HCT116 (cell line): ENCODE measurements around the gene CACNB2. TPM values are rescaled to one million over a fixed set of nuclear protein-coding genes. Genes with fewer than 3 reads are reported as not detected.
A peak's percentile ranks its signal among the peaks of the same experiment; 100 is the strongest.

Source experiments
- ATAC-seq: fragments of 200-7000 bp; cut with Tn5 transposase; 2 replicates; pipeline ENCODE4 v1.9.1; 2020; ENCODE audit warnings: mild to moderate bottlenecking, moderate library complexity
- BruUV-seq: library from RNA; stranded (reverse); fragments of 400-500 nt; replicated peaks from 2 replicates; lab custom pipeline; 2021; lab: Mats Ljungman, UMichigan
- CTCF ChIA-PET: fragments of 300-600 bp; sonication (Branson Sonifier 250); formaldehyde crosslinking; loops from one replicate; lab custom pipeline; 2021; ENCODE audit warnings: antibody characterized with exemption; lab: Charles Lee
- POLR2A ChIA-PET: fragments of 300-600, 350-600 bp; sonication (Branson Sonifier 250); formaldehyde crosslinking; loops from one replicate; lab custom pipeline; 2021; ENCODE audit warnings: antibody characterized with exemption; lab: Charles Lee
- RAD21 ChIA-PET, 2 experiments: fragments of 300-600 bp; sonication (Branson Sonifier 250); formaldehyde crosslinking; loops; one replicate each; lab custom pipeline; 2023; ENCODE audit warnings: low total read pairs in 2 of 2; ENCODE audit not compliant: uncharacterized antibody in 2 of 2, unreplicated experiment in 2 of 2, low non-redundant PET in 1 of 2; lab: Charles Lee
- DNase-seq: peaks from one replicate; pipeline ENCODE4 v3.0.0-alpha.2; 2010; ENCODE audit warnings: low read depth, low spot score
- H2AFZ ChIP-seq: fragments of 200-600 bp; shearing (Covaris generic), sonication (generic); 2 replicates; pipeline ENCODE4 v1.6.1; 2017; ENCODE audit warnings: low read depth, mixed run types, mixed read lengths, antibody characterized with exemption, low read length; ENCODE audit not compliant: poor library complexity, severe bottlenecking
- H3K27ac ChIP-seq: 2 replicates; pipeline ENCODE4 v1.5.1; 2012; ENCODE audit warnings: low read depth, low read length
- H3K27me3 ChIP-seq: fragments of 200-600 bp; sonication (generic); 2 replicates; pipeline ENCODE4 v1.6.1; 2016; ENCODE audit warnings: mixed run types, low read length, mixed read lengths; ENCODE audit not compliant: insufficient read depth
- H3K36me3 ChIP-seq, 2 experiments: fragments of 200-500 bp in 1 of 2; fragments of 200-600 bp in 1 of 2; sonication (Bioruptor generic) in 1 of 2; sonication (generic) in 1 of 2; 2 replicates each; pipeline versions ENCODE4 v1.5.1 to v1.6.1; 2014 to 2016; ENCODE audit warnings: low read length in 2 of 2, inconsistent platforms in 1 of 2, mixed read lengths in 1 of 2, mixed run types in 1 of 2; ENCODE audit not compliant: insufficient read depth in 2 of 2, control insufficient read depth in 1 of 2
- H3K4me1 ChIP-seq, 2 experiments: fragments of 200-600 bp in 1 of 2; sonication (generic) in 1 of 2; 2 replicates each; pipeline versions ENCODE4 v1.5.1 to v1.6.1; 2012 to 2017; ENCODE audit warnings: low read length in 2 of 2, inconsistent platforms in 1 of 2, mild to moderate bottlenecking in 1 of 2, mixed read lengths in 1 of 2, mixed run types in 1 of 2, moderate library complexity in 1 of 2; ENCODE audit not compliant: insufficient read depth in 2 of 2, control insufficient read depth in 1 of 2
- H3K4me2 ChIP-seq: fragments of 200-600 bp; sonication (generic); 2 replicates; pipeline ENCODE4 v1.6.1; 2017; ENCODE audit warnings: mixed run types, low read length, mixed read lengths
- H3K4me3 ChIP-seq, 2 experiments: fragments of 200-600 bp in 1 of 2; sonication (generic) in 1 of 2; replicated peaks in 1 of 2; 2 replicates each; pipeline ENCODE4 v1.5.1; 2011 to 2016; ENCODE audit warnings: low read length in 2 of 2, control low read depth in 1 of 2, low read depth in 1 of 2, mild to moderate bottlenecking in 1 of 2, mixed read lengths in 1 of 2, mixed run types in 1 of 2
- H3K79me2 ChIP-seq: fragments of 200-600 bp; sonication (generic); 2 replicates; pipeline ENCODE4 v1.6.1; 2017; ENCODE audit warnings: mild to moderate bottlenecking, mixed run types, low read length, moderate library complexity, mixed read lengths; ENCODE audit not compliant: insufficient read depth
- H3K9ac ChIP-seq: fragments of 200-600 bp; sonication (generic); 2 replicates; pipeline ENCODE4 v1.6.1; 2016; ENCODE audit warnings: low read length, mixed read lengths
- H3K9me2 ChIP-seq: fragments of 200-600 bp; sonication (generic), shearing (Covaris generic); 2 replicates; pipeline ENCODE4 v1.6.1; 2017; ENCODE audit warnings: mixed run types, mild to moderate bottlenecking, moderate library complexity; ENCODE audit not compliant: insufficient read depth
- H3K9me3 ChIP-seq, 2 experiments: fragments of 200-500 bp in 1 of 2; fragments of 200-600 bp in 1 of 2; sonication (Bioruptor generic) in 1 of 2; sonication (generic) in 1 of 2; 2 replicates each; pipeline ENCODE4 v1.6.1; 2014 to 2017; ENCODE audit warnings: low read length in 2 of 2, mixed read lengths in 2 of 2, inconsistent platforms in 1 of 2, low read depth in 1 of 2, mild to moderate bottlenecking in 1 of 2, mixed run types in 1 of 2, moderate library complexity in 1 of 2; ENCODE audit not compliant: control insufficient read depth in 1 of 2, insufficient read depth in 1 of 2
- H4K20me1 ChIP-seq: fragments of 200-600 bp; sonication (generic), shearing (Covaris generic); 2 replicates; pipeline ENCODE4 v1.6.1; 2017; ENCODE audit warnings: mixed run types, mild to moderate bottlenecking, moderate library complexity; ENCODE audit not compliant: insufficient read depth
- ATF3 ChIP-seq: IDR thresholded peaks from 2 replicates; pipeline ENCODE4 v1.6.1; 2012
- EGR1 ChIP-seq: IDR thresholded peaks from 2 replicates; pipeline ENCODE4 v1.6.1; 2012; ENCODE audit warnings: low read depth
- ELF1 ChIP-seq: IDR thresholded peaks from 2 replicates; pipeline ENCODE4 v1.6.1; 2012; ENCODE audit warnings: low read depth, borderline replicate concordance
- RAD21 ChIP-seq: IDR thresholded peaks from 2 replicates; pipeline ENCODE4 v1.6.1; 2012; ENCODE audit warnings: low read depth, mild to moderate bottlenecking
- intact Hi-C: fragments of 100-400 bp; cut with micrococcal nuclease; formaldehyde crosslinking; loops from 2 replicates; pipeline ENCODE4 v1.10.0; 2022
- total RNA-seq: library from RNA; stranded (reverse); gene quantifications from one replicate; pipeline ENCODE4 v1.2.1, GENCODE V29; 2021; ENCODE audit not compliant: unreplicated experiment
- TF ChIP-seq, protein P1 (sequence below), 3 experiments: fragments of 200-600 bp in 1 of 3; sonication (generic) in 1 of 3; IDR thresholded peaks in 2 of 3; conservative IDR thresholded peaks in 1 of 3; 2 replicates each; pipeline ENCODE4 v1.5.1; 2012 to 2017; ENCODE audit warnings: low read depth in 2 of 3, low read length in 2 of 3, antibody characterized with exemption in 1 of 3, borderline replicate concordance in 1 of 3, control low read depth in 1 of 3, mild to moderate bottlenecking in 1 of 3, mixed read lengths in 1 of 3, mixed run types in 1 of 3, moderate library complexity in 1 of 3; ENCODE audit not compliant: insufficient read depth in 1 of 3

Gene CACNB2
- total RNA-seq, 1 experiment from 2014 or later: 0.71 TPM

GRCh38 chr10:18312374-18313139 lies 172.3 kb downstream of the CACNB2 start:
- intact Hi-C loops: loop anchor here (2.0 kb wide), 1 partner anchor 464 kb away; no protein-coding TSS in a partner anchor
- Histone ChIP-seq H3K9me2 (no peaks in the 10 kb centered on the region), H3K27me3 (no peaks in the 10 kb centered on the region), H3K4me3 (no peak overlapping the region), H3K27ac (no peak overlapping the region), H2AFZ (peak overlapping the region; percentile 63), H3K4me1 (peaks cover 0 to 6% of the 10 kb centered on the region in 2 experiments; a peak in 1 of 4 replicates), H3K9ac (no peak overlapping the region), H3K4me2 (no peak overlapping the region), H3K79me2 (no peaks in the 10 kb centered on the region), H4K20me1 (no peaks in the 10 kb centered on the region), H3K9me3 (no peaks in the 10 kb centered on the region), H3K36me3 (no peaks in the 10 kb centered on the region)
- ChIA-PET POLR2A (no interaction called here), CTCF (interaction anchor here (0.7 to 1.3 kb wide), 3 partner anchors 36 to 96 kb away, joined by 3 to 7 read pairs (median 5); no protein-coding TSS in a partner anchor), RAD21 (no interaction called here)
- ATAC-seq: peak; percentile 85
- BruUV-seq: no TSS peak
- DNase-seq: peak; percentile 15
- TF ChIP-seq ATF3 (0 out of 2 replicates have a peak, but pooled peaks have one; percentile 21), ELF1 (no peak), RAD21 (peak; percentile 60)
- TF ChIP-seq, protein P1, sequence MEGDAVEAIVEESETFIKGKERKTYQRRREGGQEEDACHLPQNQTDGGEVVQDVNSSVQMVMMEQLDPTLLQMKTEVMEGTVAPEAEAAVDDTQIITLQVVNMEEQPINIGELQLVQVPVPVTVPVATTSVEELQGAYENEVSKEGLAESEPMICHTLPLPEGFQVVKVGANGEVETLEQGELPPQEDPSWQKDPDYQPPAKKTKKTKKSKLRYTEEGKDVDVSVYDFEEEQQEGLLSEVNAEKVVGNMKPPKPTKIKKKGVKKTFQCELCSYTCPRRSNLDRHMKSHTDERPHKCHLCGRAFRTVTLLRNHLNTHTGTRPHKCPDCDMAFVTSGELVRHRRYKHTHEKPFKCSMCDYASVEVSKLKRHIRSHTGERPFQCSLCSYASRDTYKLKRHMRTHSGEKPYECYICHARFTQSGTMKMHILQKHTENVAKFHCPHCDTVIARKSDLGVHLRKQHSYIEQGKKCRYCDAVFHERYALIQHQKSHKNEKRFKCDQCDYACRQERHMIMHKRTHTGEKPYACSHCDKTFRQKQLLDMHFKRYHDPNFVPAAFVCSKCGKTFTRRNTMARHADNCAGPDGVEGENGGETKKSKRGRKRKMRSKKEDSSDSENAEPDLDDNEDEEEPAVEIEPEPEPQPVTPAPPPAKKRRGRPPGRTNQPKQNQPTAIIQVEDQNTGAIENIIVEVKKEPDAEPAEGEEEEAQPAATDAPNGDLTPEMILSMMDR (IDR thresholded peaks at IDR 0.05 in 2 of 3, conservative IDR thresholded peaks at IDR 0.05 in 1 of 3; ENCODE audit: borderline replicate concordance in 1 of 3, insufficient read depth in 1 of 3, low read depth in 2 of 3, low read length in 2 of 3): peak; percentile 24 to 62 (median 56); a peak in 5 of 6 replicates

DNA sequence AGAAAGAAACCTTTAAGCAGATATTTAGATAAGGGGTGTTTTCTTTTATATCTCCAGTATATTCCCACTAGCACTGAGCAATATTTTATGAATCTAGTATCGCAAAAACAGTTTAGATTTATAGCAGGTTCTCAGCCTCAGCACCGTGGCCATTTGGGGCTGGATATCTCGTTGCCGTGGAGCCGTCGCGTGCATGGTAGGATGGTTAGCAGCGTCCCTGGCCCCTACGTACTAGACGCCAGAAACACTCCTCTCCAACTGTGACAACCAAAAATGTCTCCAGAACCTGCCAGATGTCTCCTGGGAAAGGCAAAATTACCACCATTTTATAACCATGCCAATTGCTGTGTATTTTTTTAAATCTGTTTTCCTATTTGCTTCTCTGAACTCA lies 172.9 kb downstream of the CACNB2 start:
- intact Hi-C loops: loop anchor here (2.0 kb wide), 1 partner anchor 464 kb away; no protein-coding TSS in a partner anchor
- no peaks in the 10 kb centered on the region for H3K27me3 ChIP-seq
- no peak overlapping the region for H3K9ac ChIP-seq
- no peak for ATAC-seq
- DNase-seq: no peak
- H3K4me2 ChIP-seq: no peak overlapping the region
- ChIA-PET POLR2A (no interaction called here), RAD21 (no interaction called here), CTCF (interaction anchor here (0.9 to 1.3 kb wide), 2 partner anchors 8 to 36 kb away, joined by 3 to 5 read pairs; no protein-coding TSS in a partner anchor)
- no peaks in the 10 kb centered on the region for H3K79me2 ChIP-seq
- no peaks in the 10 kb centered on the region for H3K9me2 ChIP-seq
- no TSS peak for BruUV-seq
- H3K4me1 ChIP-seq: peaks cover 0 to 6% of the 10 kb centered on the region in 2 experiments; a peak in 1 of 4 replicates
- no peaks in the 10 kb centered on the region for H4K20me1 ChIP-seq
- H3K9me3 ChIP-seq: no peaks in the 10 kb centered on the region
- no peak overlapping the region for H2AFZ ChIP-seq
- H3K27ac ChIP-seq: no peak overlapping the region
- H3K36me3 ChIP-seq: no peaks in the 10 kb centered on the region
- H3K4me3 ChIP-seq: no peak overlapping the region
- no peak for TF ChIP-seq RAD21
- TF ChIP-seq EGR1: no peak
